ENCODE results near the gene ZCCHC17. TPM values are rescaled to one million over a fixed set of nuclear protein-coding genes. Genes with fewer than 3 reads are reported as not detected.

The ZCCHC17 gene
- total RNA-seq, 2 experiments from 2014 or later: 24.4 to 29.6 TPM

DNA sequence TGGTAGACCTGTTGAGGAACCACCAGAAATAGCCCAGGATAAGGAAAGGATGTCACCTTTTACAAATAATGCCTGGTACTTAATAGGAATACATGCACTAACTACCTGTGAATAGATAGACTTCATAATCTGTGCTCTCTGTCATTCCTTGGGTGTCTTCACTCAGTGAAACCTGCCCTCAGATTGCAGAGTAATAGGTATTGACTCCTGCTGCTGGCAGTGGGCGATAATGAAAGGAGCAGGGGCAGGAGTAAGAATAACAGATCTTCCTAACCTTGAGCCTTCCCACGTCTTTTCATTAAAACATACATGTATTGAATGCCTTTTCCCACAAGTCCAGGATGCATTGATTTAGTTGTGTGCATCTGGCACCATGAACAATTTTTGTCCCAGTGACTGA lies 59.6 kb downstream of the ZCCHC17 start:
- Mint-ChIP-seq H3K27ac (no peak overlapping the region), H3K36me3 (peaks cover 9% of the 10 kb centered on the region), H3K4me3 (no peak overlapping the region), H3K9me3 (no peaks in the 10 kb centered on the region), H3K4me1 (ENCODE audit: low read depth) (no peaks in the 10 kb centered on the region), H3K27me3 (no peaks in the 10 kb centered on the region)
- ChIA-PET POLR2A (no interaction called here), CTCF (no interaction called here)
- intact Hi-C loops (cut with micrococcal nuclease): no loop called here
- DNase-seq: no peak

DNA sequence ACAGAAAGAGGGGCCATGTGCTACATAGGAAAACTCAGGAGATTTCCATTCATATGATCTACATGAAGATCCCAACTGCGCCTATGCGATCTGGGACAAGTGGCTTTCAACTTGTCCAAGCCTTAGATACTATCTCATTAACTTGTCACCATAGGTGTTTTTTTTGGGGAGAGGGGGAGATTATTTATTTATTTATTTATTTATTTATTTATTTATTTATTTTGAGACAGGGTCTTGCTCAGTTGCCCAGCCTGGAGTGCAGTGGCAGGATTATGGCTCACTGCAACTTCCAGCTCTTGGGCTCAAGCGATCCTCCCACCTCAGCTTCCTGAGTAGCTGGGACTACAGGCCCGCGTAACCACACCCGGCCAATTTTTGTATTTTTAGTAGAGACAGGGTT lies 64.8 kb downstream of the ZCCHC17 start:
- Mint-ChIP-seq H3K9me3 (no peaks in the 10 kb centered on the region), H3K36me3 (peaks cover 17% of the 10 kb centered on the region), H3K27me3 (no peaks in the 10 kb centered on the region), H3K27ac (no peak overlapping the region), H3K4me1 (ENCODE audit: low read depth) (no peaks in the 10 kb centered on the region), H3K4me3 (no peak overlapping the region)
- CTCF ChIA-PET: interaction anchor here (1.2 kb wide), 1 partner anchor 60 kb away, joined by 3 read pairs; no protein-coding TSS in a partner anchor
- POLR2A ChIA-PET: no interaction called here
- intact Hi-C loops (cut with micrococcal nuclease): no loop called here
- DNase-seq: no peak

DNA sequence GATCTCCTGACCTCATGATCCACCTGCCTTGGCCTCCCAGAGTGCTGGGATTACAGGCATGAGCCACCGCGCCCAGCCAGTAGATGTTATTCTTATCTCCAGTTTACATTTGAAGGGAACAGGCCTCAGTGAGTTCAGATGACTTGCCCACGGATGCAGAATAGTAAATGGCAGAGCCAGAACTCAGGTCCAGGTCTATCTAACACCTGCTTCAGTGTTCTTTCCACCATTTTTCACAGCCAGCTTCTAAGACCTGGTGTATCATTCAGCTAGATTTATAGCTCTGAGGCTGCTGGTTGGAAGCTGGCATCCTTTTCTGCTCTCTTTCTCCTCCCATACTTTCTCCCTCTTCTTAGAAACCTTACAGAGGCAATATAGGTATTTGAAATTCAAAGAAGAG lies 65.2 kb downstream of the ZCCHC17 start:
- CTCF ChIA-PET: interaction anchor here (1.2 kb wide), 1 partner anchor 60 kb away, joined by 3 read pairs; no protein-coding TSS in a partner anchor
- Mint-ChIP-seq H3K9me3 (no peaks in the 10 kb centered on the region), H3K27ac (no peak overlapping the region), H3K4me3 (no peak overlapping the region), H3K4me1 (ENCODE audit: low read depth) (no peaks in the 10 kb centered on the region), H3K27me3 (no peaks in the 10 kb centered on the region), H3K36me3 (peaks cover 17% of the 10 kb centered on the region)
- intact Hi-C loops (cut with micrococcal nuclease): no loop called here
- POLR2A ChIA-PET: interaction anchor here (1.8 kb wide), 1 partner anchor 12 kb away, joined by 5 read pairs; the partner anchor contains the start of gene FABP3
- no peak for DNase-seq

- H3K4me1 Mint-ChIP-seq (ENCODE audit: low read depth): no peaks in the 10 kb centered on the region
- peaks cover 15% of the 10 kb centered on the region for H3K36me3 Mint-ChIP-seq
- no peaks in the 10 kb centered on the region for H3K27me3 Mint-ChIP-seq
- intact Hi-C loops (cut with micrococcal nuclease): no loop called here
- no peak for DNase-seq
- no peak overlapping the region for H3K27ac Mint-ChIP-seq
- H3K9me3 Mint-ChIP-seq: no peaks in the 10 kb centered on the region
- CTCF ChIA-PET: interaction anchor here (0.6 kb wide), 1 partner anchor 181 kb away, joined by 3 read pairs; no protein-coding TSS in a partner anchor
- POLR2A ChIA-PET: no interaction called here
- H3K4me3 Mint-ChIP-seq: no peak overlapping the region
Observed at GRCh38 chr1:31364561-31365250, 67.9 kb downstream of the ZCCHC17 start.

GRCh38 chr1:31366796-31367195 lies 70.0 kb downstream of the ZCCHC17 start:
- DNase-seq: no peak
- H3K9me3 Mint-ChIP-seq: no peaks in the 10 kb centered on the region
- intact Hi-C loops (cut with micrococcal nuclease): no loop called here
- no peaks in the 10 kb centered on the region for H3K27me3 Mint-ChIP-seq
- H3K27ac Mint-ChIP-seq: no peak overlapping the region
- no peaks in the 10 kb centered on the region for H3K4me1 Mint-ChIP-seq (ENCODE audit: low read depth)
- ChIA-PET CTCF (no interaction called here), POLR2A (no interaction called here)
- peaks cover 13% of the 10 kb centered on the region for H3K36me3 Mint-ChIP-seq
- H3K4me3 Mint-ChIP-seq: no peak overlapping the region

- CTCF ChIA-PET: interaction anchor here (2.1 kb wide), 1 partner anchor 26 kb away, joined by 6 read pairs; no protein-coding TSS in a partner anchor
- POLR2A ChIA-PET: no interaction called here
Observed at GRCh38 chr1:31368611-31369107, 71.8 kb downstream of the ZCCHC17 start.

DNA sequence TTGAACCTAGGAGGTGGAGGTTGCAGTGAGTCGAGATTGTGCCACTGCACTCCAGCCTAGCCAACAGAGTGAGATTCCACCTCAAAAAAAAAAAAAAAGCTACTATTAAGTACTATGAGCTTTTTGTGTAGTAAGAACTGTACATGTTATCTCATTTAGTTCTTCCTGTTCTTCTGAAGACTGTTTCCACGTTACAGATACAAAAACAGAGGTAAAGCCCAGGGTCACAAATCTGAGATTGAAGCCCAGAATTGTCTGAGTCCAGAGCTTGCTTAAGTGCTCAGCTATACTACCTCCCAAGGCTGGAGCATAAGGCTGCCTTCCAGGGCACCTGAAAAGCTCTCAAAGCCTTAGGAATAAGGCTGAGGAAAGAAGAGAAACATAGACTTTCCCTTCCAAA lies 73.2 kb downstream of the ZCCHC17 start:
- ChIA-PET POLR2A (no interaction called here), CTCF (interaction anchor here (2.1 kb wide), 1 partner anchor 25 kb away, joined by 6 read pairs; no protein-coding TSS in a partner anchor)
- intact Hi-C loops (cut with micrococcal nuclease): no loop called here
- Mint-ChIP-seq H3K27ac (no peak overlapping the region), H3K4me1 (ENCODE audit: low read depth) (peaks cover 12% of the 10 kb centered on the region), H3K4me3 (no peak overlapping the region), H3K9me3 (no peaks in the 10 kb centered on the region), H3K36me3 (peaks cover 5% of the 10 kb centered on the region), H3K27me3 (peaks cover 3% of the 10 kb centered on the region)
- no peak for DNase-seq

More at GRCh38 chr1:31368611-31369107, 71.8 kb downstream of the ZCCHC17 start:
- no peak overlapping the region for H3K4me3 Mint-ChIP-seq
- H3K27ac Mint-ChIP-seq: no peak overlapping the region
- peaks cover 10% of the 10 kb centered on the region for H3K4me1 Mint-ChIP-seq (ENCODE audit: low read depth)
- H3K27me3 Mint-ChIP-seq: peaks cover 3% of the 10 kb centered on the region
- peaks cover 10% of the 10 kb centered on the region for H3K36me3 Mint-ChIP-seq
- no peaks in the 10 kb centered on the region for H3K9me3 Mint-ChIP-seq
- intact Hi-C loops (cut with micrococcal nuclease): no loop called here
- DNase-seq: no peak

GRCh38 chr1:31370565-31370964 lies 73.7 kb downstream of the ZCCHC17 start:
- Mint-ChIP-seq H3K4me1 (ENCODE audit: low read depth) (peaks cover 12% of the 10 kb centered on the region), H3K36me3 (peaks cover 4% of the 10 kb centered on the region), H3K27me3 (peaks cover 3% of the 10 kb centered on the region), H3K4me3 (no peak overlapping the region), H3K27ac (no peak overlapping the region), H3K9me3 (no peaks in the 10 kb centered on the region)
- DNase-seq: no peak
- intact Hi-C loops (cut with micrococcal nuclease): no loop called here
- ChIA-PET CTCF (interaction anchor here (1.4 kb wide), 1 partner anchor 24 kb away, joined by 4 read pairs; no protein-coding TSS in a partner anchor), POLR2A (no interaction called here)

- Mint-ChIP-seq H3K9me3 (no peaks in the 10 kb centered on the region), H3K27me3 (peaks cover 3% of the 10 kb centered on the region), H3K4me1 (ENCODE audit: low read depth) (peaks cover 12% of the 10 kb centered on the region), H3K4me3 (no peak overlapping the region), H3K36me3 (peaks cover 2% of the 10 kb centered on the region), H3K27ac (no peak overlapping the region)
- POLR2A ChIA-PET: no interaction called here
- intact Hi-C loops (cut with micrococcal nuclease): no loop called here
- CTCF ChIA-PET: interaction anchor here (1.4 kb wide), 1 partner anchor 23 kb away, joined by 4 read pairs; no protein-coding TSS in a partner anchor
- DNase-seq: no peak
Observed at GRCh38 chr1:31371121-31371959, 74.5 kb downstream of the ZCCHC17 start.

- Mint-ChIP-seq H3K27ac (no peak overlapping the region), H3K27me3 (peaks cover 3% of the 10 kb centered on the region), H3K4me3 (no peak overlapping the region), H3K4me1 (ENCODE audit: low read depth) (peaks cover 12% of the 10 kb centered on the region), H3K36me3 (peaks cover 1% of the 10 kb centered on the region), H3K9me3 (no peaks in the 10 kb centered on the region)
- CTCF ChIA-PET: no interaction called here
- POLR2A ChIA-PET: no interaction called here
- no peak for DNase-seq
- intact Hi-C loops (cut with micrococcal nuclease): no loop called here
Observed at GRCh38 chr1:31372051-31372450, 75.2 kb downstream of the ZCCHC17 start.

DNA sequence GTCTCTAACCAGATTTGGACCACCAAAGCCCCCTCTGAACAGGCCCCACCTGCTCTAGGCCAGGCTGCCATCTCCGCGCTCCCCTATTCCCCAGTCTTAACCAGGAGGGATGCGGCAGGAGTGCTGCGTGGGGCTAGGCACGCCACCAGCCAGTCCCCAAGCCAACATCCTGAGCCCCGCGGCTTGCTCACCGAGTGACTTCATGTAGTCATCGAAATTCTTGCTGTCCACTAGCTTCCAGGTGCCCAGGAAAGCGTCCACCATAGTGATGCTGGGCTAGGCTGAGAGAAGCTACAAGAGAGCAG lies 75.9 kb downstream of the ZCCHC17 start:
- Mint-ChIP-seq H3K4me1 (ENCODE audit: low read depth) (peaks cover 12% of the 10 kb centered on the region), H3K9me3 (no peaks in the 10 kb centered on the region), H3K27me3 (peaks cover 3% of the 10 kb centered on the region), H3K4me3 (no peak overlapping the region), H3K36me3 (no peaks in the 10 kb centered on the region), H3K27ac (no peak overlapping the region)
- DNase-seq: no peak
- POLR2A ChIA-PET: interaction anchor here (2.0 kb wide), 1 partner anchor 10 kb away, joined by 5 read pairs; no protein-coding TSS in a partner anchor
- intact Hi-C loops (cut with micrococcal nuclease): no loop called here
- CTCF ChIA-PET: interaction anchor here (1.2 to 2.9 kb wide), 3 partner anchors 22 to 176 kb away, joined by 4 to 20 read pairs (median 6); no protein-coding TSS in a partner anchor
